Measurements from ENCODE around the gene LRP1-AS.

The LRP1-AS gene

GRCh38 chr12:57119294-57120085 is 27.9 kb downstream of the LRP1-AS start:
- DNase-seq (ENCODE audit: low spot score) = no peak

- DNase-seq (ENCODE audit: low spot score) = peak; percentile 93
These were observed 28.6 kb downstream of the LRP1-AS start for GRCh38 chr12:57118711-57119271.

- no peak for DNase-seq (ENCODE audit: low spot score)
These were observed 30.7 kb downstream of the LRP1-AS start for GRCh38 chr12:57116580-57117281.

- no peak for DNase-seq (ENCODE audit: low spot score)
These were observed 34.7 kb downstream of the LRP1-AS start for GRCh38 chr12:57112492-57113294.

GRCh38 chr12:57111031-57111734 is 36.2 kb downstream of the LRP1-AS start, which contains the start of gene STAT6:
Gene STAT6 (minus strand): TSS chr12:57111362. CDS start chr12:57108278, 3,084 bp downstream.
- peak; percentile 90 for DNase-seq (ENCODE audit: low spot score)

- peak; percentile 83 for DNase-seq (ENCODE audit: low spot score)
These were observed 37.1 kb downstream of the LRP1-AS start for GRCh38 chr12:57110104-57111030.

- no peak for DNase-seq (ENCODE audit: low spot score)
These were observed 38.0 kb downstream of the LRP1-AS start for GRCh38 chr12:57109207-57110103.

GRCh38 chr12:57107456-57108155 is 39.8 kb downstream of the LRP1-AS start:
- DNase-seq (ENCODE audit: low spot score) = no peak

GRCh38 chr12:57106021-57106708 is 41.3 kb downstream of the LRP1-AS start:
- DNase-seq (ENCODE audit: low spot score) = no peak

- DNase-seq (ENCODE audit: low spot score) = no peak
These were observed 42.2 kb downstream of the LRP1-AS start for GRCh38 chr12:57105011-57105753.

GRCh38 chr12:57104292-57104910 is 43.0 kb downstream of the LRP1-AS start:
- DNase-seq (ENCODE audit: low spot score) = no peak

GRCh38 chr12:57103856-57104255 is 43.6 kb downstream of the LRP1-AS start:
- DNase-seq (ENCODE audit: low spot score) = no peak

- peak; percentile 70 for DNase-seq (ENCODE audit: low spot score)
These were observed 45.3 kb downstream of the LRP1-AS start for GRCh38 chr12:57101892-57102695.

- DNase-seq (ENCODE audit: low spot score) = no peak
These were observed 47.7 kb downstream of the LRP1-AS start for GRCh38 chr12:57099766-57100165.

GRCh38 chr12:57099047-57099714 is 48.2 kb downstream of the LRP1-AS start:
- no peak for DNase-seq (ENCODE audit: low spot score)

All from kidney tubule cell (primary cell).